ENCODE data around the gene PRF1.
"Not testable (repeated sequence)": the region's sequence is repeated elsewhere in the genome, so short reads cannot be mapped to it uniquely, and the experiment has no call there.

Gene PRF1

GRCh38 chr10:70644959-70645358, 42.4 kb upstream of the PRF1 start:
- DNase-seq; H3K27ac ChIP-seq (ENCODE audit: insufficient read depth in 1 of 2, low read depth in 1 of 2, low read length in 2 of 2, poor library complexity in 1 of 2, severe bottlenecking in 2 of 2); H3K36me3 ChIP-seq (ENCODE audit: control insufficient read depth in 4 of 4, insufficient read depth in 4 of 4, low read length in 3 of 4); POLR2A ChIA-PET; H3K4me3 ChIP-seq (ENCODE audit: control insufficient read depth in 1 of 7, extremely low read depth in 1 of 7, insufficient read depth in 4 of 7, low read depth in 2 of 7, low read length in 6 of 7); H3K4me1 ChIP-seq (ENCODE audit: control extremely low read depth in 1 of 4, control insufficient read depth in 4 of 4, insufficient read depth in 4 of 4, low read length in 3 of 4); H3K27me3 ChIP-seq (replicated peaks in 2 of 5; ENCODE audit: control insufficient read depth in 4 of 5, insufficient read depth in 5 of 5, low read length in 4 of 5): not testable (repeated sequence)
- H3K9me3 ChIP-seq (ENCODE audit: control extremely low read depth in 1 of 5, control insufficient read depth in 4 of 5, insufficient read depth in 2 of 5, low read depth in 1 of 5, low read length in 4 of 5): peaks cover 0 to 23% (median 20%) of the 10 kb centered on the region in 5 experiments
- 90% methylated on average over 6 of the region's 8 CpGs for WGBS (ENCODE audit: insufficient coverage)
- CTCF ChIA-PET: interaction anchor here (0.9 kb wide), 1 partner anchor 23 kb away, joined by 3 read pairs; no protein-coding TSS in a partner anchor

- H3K27ac ChIP-seq (ENCODE audit: insufficient read depth in 1 of 2, low read depth in 1 of 2, low read length in 2 of 2, poor library complexity in 1 of 2, severe bottlenecking in 2 of 2); POLR2A ChIA-PET; DNase-seq; H3K27me3 ChIP-seq (replicated peaks in 2 of 5; ENCODE audit: control insufficient read depth in 4 of 5, insufficient read depth in 5 of 5, low read length in 4 of 5); CTCF ChIA-PET; H3K36me3 ChIP-seq (ENCODE audit: control insufficient read depth in 4 of 4, insufficient read depth in 4 of 4, low read length in 3 of 4); H3K4me3 ChIP-seq (ENCODE audit: control insufficient read depth in 1 of 7, extremely low read depth in 1 of 7, insufficient read depth in 4 of 7, low read depth in 2 of 7, low read length in 6 of 7); H3K4me1 ChIP-seq (ENCODE audit: control extremely low read depth in 1 of 4, control insufficient read depth in 4 of 4, insufficient read depth in 4 of 4, low read length in 3 of 4); H3K9me3 ChIP-seq (ENCODE audit: control extremely low read depth in 1 of 5, control insufficient read depth in 4 of 5, insufficient read depth in 2 of 5, low read depth in 1 of 5, low read length in 4 of 5): not testable (repeated sequence)
- WGBS (ENCODE audit: insufficient coverage): no CpG with 5 or more reads among the region's 3 CpGs
Observed at GRCh38 chr10:70643272-70643671, 40.7 kb upstream of the PRF1 start.

GRCh38 chr10:70639640-70640383, 37.3 kb upstream of the PRF1 start:
- H3K27ac ChIP-seq (ENCODE audit: insufficient read depth in 1 of 2, low read depth in 1 of 2, low read length in 2 of 2, poor library complexity in 1 of 2, severe bottlenecking in 2 of 2); H3K36me3 ChIP-seq (ENCODE audit: control insufficient read depth in 4 of 4, insufficient read depth in 4 of 4, low read length in 3 of 4); CTCF ChIA-PET; POLR2A ChIA-PET; H3K27me3 ChIP-seq (replicated peaks in 2 of 5; ENCODE audit: control insufficient read depth in 4 of 5, insufficient read depth in 5 of 5, low read length in 4 of 5); DNase-seq; H3K4me1 ChIP-seq (ENCODE audit: control extremely low read depth in 1 of 4, control insufficient read depth in 4 of 4, insufficient read depth in 4 of 4, low read length in 3 of 4); H3K4me3 ChIP-seq (ENCODE audit: control insufficient read depth in 1 of 7, extremely low read depth in 1 of 7, insufficient read depth in 4 of 7, low read depth in 2 of 7, low read length in 6 of 7); H3K9me3 ChIP-seq (ENCODE audit: control extremely low read depth in 1 of 5, control insufficient read depth in 4 of 5, insufficient read depth in 2 of 5, low read depth in 1 of 5, low read length in 4 of 5): not testable (repeated sequence)
- no CpG with 5 or more reads among the region's 7 CpGs for WGBS (ENCODE audit: insufficient coverage)

GRCh38 chr10:70634515-70634914, 32.0 kb upstream of the PRF1 start:
- DNase-seq; POLR2A ChIA-PET; H3K9me3 ChIP-seq (ENCODE audit: control extremely low read depth in 1 of 5, control insufficient read depth in 4 of 5, insufficient read depth in 2 of 5, low read depth in 1 of 5, low read length in 4 of 5); H3K27ac ChIP-seq (ENCODE audit: insufficient read depth in 1 of 2, low read depth in 1 of 2, low read length in 2 of 2, poor library complexity in 1 of 2, severe bottlenecking in 2 of 2); H3K36me3 ChIP-seq (ENCODE audit: control insufficient read depth in 4 of 4, insufficient read depth in 4 of 4, low read length in 3 of 4); H3K27me3 ChIP-seq (replicated peaks in 2 of 5; ENCODE audit: control insufficient read depth in 4 of 5, insufficient read depth in 5 of 5, low read length in 4 of 5); H3K4me3 ChIP-seq (ENCODE audit: control insufficient read depth in 1 of 7, extremely low read depth in 1 of 7, insufficient read depth in 4 of 7, low read depth in 2 of 7, low read length in 6 of 7); CTCF ChIA-PET; H3K4me1 ChIP-seq (ENCODE audit: control extremely low read depth in 1 of 4, control insufficient read depth in 4 of 4, insufficient read depth in 4 of 4, low read length in 3 of 4): not testable (repeated sequence)
- 93% methylated on average over 5 of the region's 5 CpGs for WGBS (ENCODE audit: insufficient coverage)

- Histone ChIP-seq H3K9me3 (ENCODE audit: control extremely low read depth in 1 of 5, control insufficient read depth in 4 of 5, insufficient read depth in 2 of 5, low read depth in 1 of 5, low read length in 4 of 5) (peaks cover 0 to 7% (median 4%) of the 10 kb centered on the region in 5 experiments), H3K27ac (ENCODE audit: insufficient read depth in 1 of 2, low read depth in 1 of 2, low read length in 2 of 2, poor library complexity in 1 of 2, severe bottlenecking in 2 of 2) (no peak overlapping the region), H3K4me1 (ENCODE audit: control extremely low read depth in 1 of 4, control insufficient read depth in 4 of 4, insufficient read depth in 4 of 4, low read length in 3 of 4) (no peaks in the 10 kb centered on the region), H3K36me3 (ENCODE audit: control insufficient read depth in 4 of 4, insufficient read depth in 4 of 4, low read length in 3 of 4) (no peaks in the 10 kb centered on the region), H3K27me3 (replicated peaks in 2 of 5; ENCODE audit: control insufficient read depth in 4 of 5, insufficient read depth in 5 of 5, low read length in 4 of 5) (peaks cover 0 to 6% (median 0%) of the 10 kb centered on the region in 5 experiments), H3K4me3 (ENCODE audit: control insufficient read depth in 1 of 7, extremely low read depth in 1 of 7, insufficient read depth in 4 of 7, low read depth in 2 of 7, low read length in 6 of 7) (no peak overlapping the region)
- WGBS (ENCODE audit: insufficient coverage): 100% methylated on average over 2 of the region's 4 CpGs
- ChIA-PET CTCF (interaction anchor here (0.8 kb wide), 1 partner anchor 24 kb away, joined by 3 read pairs; no protein-coding TSS in a partner anchor), POLR2A (no interaction called here)
- DNase-seq: no peak
Observed at GRCh38 chr10:70634011-70634410, 31.5 kb upstream of the PRF1 start.

GRCh38 chr10:70631735-70632134, 29.2 kb upstream of the PRF1 start:
- POLR2A ChIA-PET; DNase-seq; H3K4me1 ChIP-seq (ENCODE audit: control extremely low read depth in 1 of 4, control insufficient read depth in 4 of 4, insufficient read depth in 4 of 4, low read length in 3 of 4); H3K4me3 ChIP-seq (ENCODE audit: control insufficient read depth in 1 of 7, extremely low read depth in 1 of 7, insufficient read depth in 4 of 7, low read depth in 2 of 7, low read length in 6 of 7); H3K27ac ChIP-seq (ENCODE audit: insufficient read depth in 1 of 2, low read depth in 1 of 2, low read length in 2 of 2, poor library complexity in 1 of 2, severe bottlenecking in 2 of 2); H3K27me3 ChIP-seq (replicated peaks in 2 of 5; ENCODE audit: control insufficient read depth in 4 of 5, insufficient read depth in 5 of 5, low read length in 4 of 5); H3K36me3 ChIP-seq (ENCODE audit: control insufficient read depth in 4 of 4, insufficient read depth in 4 of 4, low read length in 3 of 4): not testable (repeated sequence)
- CTCF ChIA-PET: interaction anchor here (0.6 kb wide), 2 partner anchors 25 to 483 kb away, joined by 4 read pairs; no protein-coding TSS in a partner anchor
- 92% methylated on average over 1 of the region's 6 CpGs for WGBS (ENCODE audit: insufficient coverage)
- H3K9me3 ChIP-seq (ENCODE audit: control extremely low read depth in 1 of 5, control insufficient read depth in 4 of 5, insufficient read depth in 2 of 5, low read depth in 1 of 5, low read length in 4 of 5): peaks cover 0 to 18% (median 4%) of the 10 kb centered on the region in 5 experiments

GRCh38 chr10:70629338-70629737, 26.8 kb upstream of the PRF1 start:
- Histone ChIP-seq H3K9me3 (ENCODE audit: control extremely low read depth in 1 of 5, control insufficient read depth in 4 of 5, insufficient read depth in 2 of 5, low read depth in 1 of 5, low read length in 4 of 5) (peaks cover 0 to 18% (median 5%) of the 10 kb centered on the region in 5 experiments), H3K27me3 (replicated peaks in 2 of 5; ENCODE audit: control insufficient read depth in 4 of 5, insufficient read depth in 5 of 5, low read length in 4 of 5) (peaks cover 0 to 9% (median 0%) of the 10 kb centered on the region in 5 experiments), H3K27ac (ENCODE audit: insufficient read depth in 1 of 2, low read depth in 1 of 2, low read length in 2 of 2, poor library complexity in 1 of 2, severe bottlenecking in 2 of 2) (no peak overlapping the region), H3K4me3 (ENCODE audit: control insufficient read depth in 1 of 7, extremely low read depth in 1 of 7, insufficient read depth in 4 of 7, low read depth in 2 of 7, low read length in 6 of 7) (no peak overlapping the region), H3K36me3 (ENCODE audit: control insufficient read depth in 4 of 4, insufficient read depth in 4 of 4, low read length in 3 of 4) (no peaks in the 10 kb centered on the region), H3K4me1 (ENCODE audit: control extremely low read depth in 1 of 4, control insufficient read depth in 4 of 4, insufficient read depth in 4 of 4, low read length in 3 of 4) (no peaks in the 10 kb centered on the region)
- no CpG with 5 or more reads among the region's 1 CpG for WGBS (ENCODE audit: insufficient coverage)
- ChIA-PET POLR2A (no interaction called here), CTCF (no interaction called here)
- no peak for DNase-seq

All from common myeloid progenitor, CD34-positive (primary cell).